ENCODE measurements around the gene GOLPH3.
"Not testable (repeated sequence)": the region's sequence is repeated elsewhere in the genome, so short reads cannot be mapped to it uniquely, and the experiment has no call there.

The GOLPH3 gene

DNA sequence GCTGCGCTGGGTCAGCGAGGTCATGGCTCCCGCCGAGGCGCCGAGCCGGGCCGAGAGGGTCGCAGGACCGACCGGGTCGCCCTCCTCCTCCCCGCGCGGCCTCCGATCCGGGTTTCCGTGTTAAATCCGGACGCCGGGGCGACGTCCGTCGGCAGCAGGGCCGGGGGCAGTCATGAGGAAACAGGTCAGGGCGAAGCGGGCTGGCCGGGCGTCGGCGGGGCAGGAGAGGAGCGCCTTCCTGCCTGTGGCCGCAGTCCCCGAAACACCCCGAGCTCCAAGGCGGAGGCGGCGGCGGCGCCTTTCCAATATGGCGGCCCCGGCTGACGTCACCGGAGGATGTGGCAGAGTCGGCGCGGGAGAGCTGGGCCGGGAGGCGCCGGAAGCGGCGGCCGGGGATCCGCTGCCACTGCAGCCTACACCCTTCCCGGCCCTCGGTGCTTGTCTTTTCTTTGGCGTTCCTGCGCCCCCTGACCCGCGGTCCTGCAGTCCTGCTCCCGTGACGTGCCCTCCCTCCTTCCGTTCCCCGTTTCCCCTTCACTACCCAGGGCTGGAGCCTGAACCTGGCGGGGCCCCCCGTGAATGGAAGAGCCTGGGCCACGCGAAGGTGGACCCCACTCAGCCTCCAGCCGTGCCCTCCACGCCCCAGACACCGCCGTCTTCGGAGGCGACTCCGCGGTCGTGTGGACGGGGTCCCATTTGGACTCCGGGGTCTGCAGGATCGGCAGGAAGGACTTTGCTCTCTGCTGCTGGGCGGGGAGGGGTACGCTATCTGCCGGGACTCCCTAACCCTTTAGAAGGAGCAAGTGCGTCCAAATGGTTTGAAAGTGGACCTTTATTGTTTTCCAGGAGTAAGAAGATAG lies at the start of gene GOLPH3:
Gene GOLPH3, minus strand, starts transcription at position 309 of the 860 bp plus-strand sequence. Its CDS starts 285 bp downstream, at position 24.
- DNase-seq (ENCODE audit: low read depth) = peak; percentile 83

DNA sequence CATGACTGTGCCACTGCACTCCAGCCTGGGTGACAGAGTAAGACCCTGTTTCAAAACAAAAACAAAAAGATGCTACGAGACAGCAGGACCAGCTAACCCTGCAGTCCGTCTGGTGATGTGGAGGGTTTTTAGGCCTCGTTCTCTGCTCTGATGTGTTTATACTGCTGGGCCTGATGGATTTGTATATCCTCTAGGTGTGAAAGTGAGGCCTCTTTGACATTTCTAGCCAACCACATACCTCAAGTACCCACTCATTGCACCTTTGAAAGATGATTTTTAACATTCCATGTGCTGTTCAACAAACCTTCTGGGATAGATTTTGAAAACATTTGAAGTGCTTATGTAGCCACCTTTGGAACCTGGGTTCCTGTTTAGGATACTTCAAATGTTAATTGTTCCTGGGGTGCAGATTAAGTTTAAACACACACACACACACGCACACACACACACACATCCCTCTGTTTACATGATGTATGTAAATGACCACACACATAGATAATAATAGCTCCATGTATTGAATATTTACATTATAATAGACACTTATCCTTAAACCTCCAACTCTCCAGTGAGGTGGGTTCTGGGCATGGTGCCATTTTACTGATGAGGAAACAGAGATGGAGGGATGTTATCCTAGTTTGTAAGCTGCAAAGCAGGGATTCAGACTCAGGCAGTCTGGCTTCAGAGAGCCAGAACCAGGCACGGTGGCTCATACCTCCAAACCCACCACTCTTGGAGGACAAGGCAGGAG lies 48.8 kb upstream of the GOLPH3 start:
- DNase-seq (ENCODE audit: low read depth) = no peak

DNA sequence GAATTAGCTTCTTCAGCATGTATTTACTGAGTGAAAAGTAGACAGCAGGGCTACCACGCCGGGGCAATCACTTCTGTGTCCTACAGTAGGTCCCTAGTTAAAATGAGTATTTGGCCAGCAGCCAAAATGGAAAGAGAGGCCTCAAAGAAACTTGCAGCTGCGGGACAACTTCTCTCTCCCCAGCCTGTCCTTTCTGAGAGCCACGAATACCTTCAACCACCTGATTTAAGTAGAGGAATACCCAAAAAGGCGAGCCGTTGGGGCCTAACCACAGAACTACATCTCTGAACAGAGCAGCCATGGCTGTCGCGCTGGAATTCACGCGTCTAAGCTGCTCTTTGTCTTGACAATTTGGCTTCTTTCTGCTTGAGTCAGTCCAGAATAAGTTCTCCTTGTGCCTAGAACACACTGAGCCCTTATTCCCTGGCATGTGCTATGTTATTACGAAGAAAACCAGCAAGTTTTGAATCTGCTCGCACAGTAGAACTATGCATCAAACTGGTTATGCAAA lies 43.8 kb upstream of the GOLPH3 start:
- DNase-seq (ENCODE audit: low read depth) = no peak

DNA sequence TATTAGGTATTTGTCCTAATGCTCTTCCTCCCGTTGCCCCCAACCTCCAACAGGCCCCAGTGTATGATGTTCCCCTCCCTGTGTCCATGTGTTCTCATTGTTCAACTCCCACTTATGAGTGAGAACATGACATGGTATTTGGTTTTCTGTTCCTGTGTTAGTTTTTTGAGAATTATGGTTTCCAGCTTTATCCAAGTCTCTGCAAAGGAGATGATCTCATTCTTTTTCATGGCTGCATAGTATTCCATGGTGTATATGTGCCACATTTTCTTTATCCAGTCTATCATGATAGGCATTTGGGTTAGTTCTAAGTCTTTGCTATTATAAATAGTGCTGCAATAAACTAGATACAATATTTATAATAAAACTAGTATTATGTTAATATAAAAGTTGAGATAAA lies 40.2 kb upstream of the GOLPH3 start:
- not testable (repeated sequence) for DNase-seq (ENCODE audit: low read depth)

DNA sequence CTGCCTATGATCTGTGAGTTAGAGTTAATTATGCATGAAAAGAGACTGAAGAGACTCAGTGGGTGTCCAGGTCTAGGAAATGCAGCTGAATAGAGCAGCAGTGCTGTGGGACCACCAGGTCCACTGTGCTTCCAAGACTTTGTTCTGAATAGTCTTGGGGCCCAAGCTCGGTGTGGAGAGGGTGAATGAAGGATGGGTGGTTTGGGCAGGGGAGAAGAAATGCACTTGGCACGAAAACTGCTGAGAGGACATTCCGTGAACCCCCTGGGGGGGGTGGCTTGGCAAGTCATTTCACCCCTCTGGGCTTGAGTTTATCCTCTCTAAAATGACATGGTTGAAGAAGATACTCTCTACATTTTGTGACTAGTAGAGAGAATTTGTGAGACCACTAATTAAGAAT lies 36.0 kb upstream of the GOLPH3 start:
- DNase-seq (ENCODE audit: low read depth) = no peak

DNA sequence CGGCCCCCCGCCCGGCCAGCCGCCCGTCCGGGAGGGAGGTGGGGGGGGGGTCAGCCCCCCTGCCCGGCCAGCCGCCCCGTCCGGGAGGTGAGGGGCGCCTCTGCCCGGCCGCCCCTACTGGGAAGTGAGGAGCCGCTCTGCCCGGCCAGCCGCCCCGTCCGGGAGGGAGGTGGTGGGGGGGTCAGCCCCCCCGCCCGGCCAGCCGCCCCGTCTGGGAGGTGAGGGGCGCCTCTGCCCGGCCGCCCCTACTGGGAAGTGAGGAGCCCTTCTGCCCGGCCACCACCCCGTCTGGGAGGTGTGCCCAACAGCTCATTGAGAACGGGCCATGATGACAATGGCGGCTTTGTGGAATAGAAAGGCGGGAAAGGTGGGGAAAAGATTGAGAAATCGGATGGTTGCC lies 34.7 kb upstream of the GOLPH3 start:
- not testable (repeated sequence) for DNase-seq (ENCODE audit: low read depth)

DNA sequence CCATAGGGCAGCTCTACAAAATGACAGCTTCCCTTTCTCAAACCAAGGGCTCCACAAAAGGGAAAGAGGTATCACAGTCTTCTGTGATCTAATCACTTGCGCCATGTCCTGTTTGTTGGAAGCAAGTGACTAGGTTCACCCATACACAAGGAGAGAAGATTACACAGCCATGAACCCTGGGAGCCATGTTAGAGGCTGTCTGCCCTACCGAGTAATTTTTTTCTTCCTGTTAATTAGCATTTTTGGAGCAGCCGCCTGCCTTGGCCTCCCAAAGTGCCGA lies 33.2 kb upstream of the GOLPH3 start:
- DNase-seq (ENCODE audit: low read depth) = no peak

DNA sequence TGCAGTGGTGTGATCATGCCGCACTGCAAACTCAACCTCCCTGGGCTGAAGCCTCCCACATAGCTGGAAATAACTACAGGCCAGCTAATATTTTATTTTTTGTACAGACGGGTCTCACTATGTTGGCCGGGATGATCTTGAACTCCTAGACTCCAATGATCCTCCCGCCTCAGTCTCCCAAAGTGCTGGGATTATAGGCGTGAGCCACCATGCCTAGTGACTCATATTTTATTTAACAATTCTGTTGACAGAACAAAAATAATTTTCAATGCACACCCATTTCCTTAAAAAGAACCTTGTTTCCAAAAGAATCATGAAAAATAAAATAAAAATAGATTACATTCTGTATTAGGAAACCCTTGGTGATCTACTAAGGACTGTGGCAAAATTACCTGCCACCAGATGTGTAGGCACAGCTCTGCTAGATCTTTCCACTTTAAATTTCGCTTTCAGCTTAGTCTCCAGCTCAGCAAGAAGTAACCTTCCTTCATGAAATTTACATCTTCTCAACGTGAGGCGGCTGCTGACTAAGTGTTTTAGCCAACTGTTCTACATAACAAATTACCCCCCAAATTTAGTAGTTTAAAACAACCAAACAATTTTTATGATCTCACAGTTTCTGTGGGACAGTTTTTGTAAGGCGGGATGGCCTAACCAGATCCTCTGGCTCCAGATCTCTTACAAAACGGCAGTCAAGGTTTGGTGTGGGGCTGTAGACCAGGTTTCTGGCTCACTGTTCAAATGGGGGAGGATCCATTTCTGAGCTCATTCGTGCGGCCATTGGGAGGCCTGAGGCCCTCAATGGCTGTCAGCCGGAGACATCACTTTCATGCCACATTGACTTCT lies 32.6 kb upstream of the GOLPH3 start:
- no peak for DNase-seq (ENCODE audit: low read depth)

DNA sequence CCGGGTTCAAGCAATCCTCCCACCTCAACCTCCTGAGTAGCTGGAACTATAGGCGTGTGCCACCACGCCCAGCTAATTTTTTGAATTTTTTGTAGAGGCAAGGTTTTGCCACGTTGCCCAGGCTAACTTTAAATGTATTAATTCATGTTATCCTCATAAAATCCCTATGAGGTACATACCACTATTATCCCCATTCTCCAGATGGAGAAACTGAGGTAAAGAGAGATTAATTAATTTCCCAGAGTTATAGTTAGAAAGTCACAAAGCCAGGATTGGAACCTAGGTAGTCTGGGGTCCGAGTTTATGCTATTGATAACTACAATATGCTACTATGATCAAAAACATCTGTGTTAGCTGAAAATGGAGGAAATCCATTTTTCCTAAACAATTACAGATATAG lies 31.9 kb upstream of the GOLPH3 start:
- no peak for DNase-seq (ENCODE audit: low read depth)

DNA sequence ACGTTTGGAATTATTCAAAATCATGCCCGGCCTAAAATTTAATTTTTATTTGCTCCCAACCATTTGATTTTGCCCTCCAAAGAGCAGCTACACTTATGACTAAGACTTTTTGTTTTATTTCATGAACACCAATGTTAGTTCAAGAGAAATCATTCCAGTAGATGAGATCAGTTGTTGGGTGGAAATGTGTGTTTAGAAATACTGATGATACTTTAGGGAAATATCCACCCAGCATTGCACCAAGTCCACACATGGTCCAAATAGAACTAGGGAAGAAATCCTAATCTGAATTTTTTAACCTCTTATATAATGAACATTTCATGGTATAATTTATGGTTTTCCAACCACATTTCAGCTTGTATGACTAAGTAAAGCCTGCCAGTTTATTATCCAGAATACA lies 28.3 kb upstream of the GOLPH3 start:
- no peak for DNase-seq (ENCODE audit: low read depth)

DNA sequence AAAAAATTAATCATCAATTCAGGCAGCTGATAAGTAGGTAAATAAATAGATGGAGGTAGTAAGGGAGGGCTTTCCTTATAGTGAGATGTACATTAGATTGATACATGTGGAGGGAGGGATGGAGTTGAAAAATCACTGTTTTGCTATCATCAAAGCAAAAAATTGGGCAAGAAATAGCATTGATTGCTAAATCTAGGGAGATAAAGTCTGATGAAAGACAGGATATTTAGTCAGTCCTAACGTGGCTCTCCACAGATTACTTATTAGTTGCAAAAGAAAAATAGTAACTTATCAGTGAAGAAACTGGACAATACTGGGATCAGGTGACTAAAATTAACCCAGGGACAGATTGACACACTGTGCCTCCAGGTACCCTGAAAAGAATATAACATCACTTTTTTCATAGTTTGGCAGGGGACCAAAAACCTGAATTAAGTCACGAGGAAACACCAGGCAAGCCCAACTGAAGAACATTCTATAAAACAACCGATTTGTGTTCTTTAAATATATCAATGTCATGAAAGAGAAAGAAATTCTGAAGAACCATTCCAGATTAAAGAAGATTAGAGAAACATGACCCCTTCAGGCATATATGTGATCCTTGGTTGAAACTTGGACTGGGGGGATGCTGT lies 27.1 kb upstream of the GOLPH3 start:
- no peak for DNase-seq (ENCODE audit: low read depth)

DNA sequence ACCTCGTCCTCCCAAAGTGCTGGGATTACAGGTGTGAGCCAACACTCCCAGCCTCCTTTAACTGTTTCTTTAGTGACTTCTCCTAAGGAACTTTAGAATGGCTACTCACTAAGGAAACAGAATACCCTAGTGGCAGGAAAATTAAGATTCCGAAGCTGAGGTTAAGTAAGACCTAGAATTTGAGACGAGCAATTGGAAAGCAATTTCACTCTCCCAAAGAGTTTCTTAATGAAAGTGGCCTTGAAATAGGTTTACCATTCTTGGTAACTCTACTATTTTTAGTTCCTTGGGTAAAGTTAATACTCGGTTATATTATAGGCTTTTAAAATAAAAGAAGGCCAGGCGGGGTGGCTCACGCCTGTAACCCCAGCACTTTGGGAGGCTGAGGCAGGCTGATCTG lies 22.9 kb upstream of the GOLPH3 start:
- DNase-seq (ENCODE audit: low read depth) = no peak

DNA sequence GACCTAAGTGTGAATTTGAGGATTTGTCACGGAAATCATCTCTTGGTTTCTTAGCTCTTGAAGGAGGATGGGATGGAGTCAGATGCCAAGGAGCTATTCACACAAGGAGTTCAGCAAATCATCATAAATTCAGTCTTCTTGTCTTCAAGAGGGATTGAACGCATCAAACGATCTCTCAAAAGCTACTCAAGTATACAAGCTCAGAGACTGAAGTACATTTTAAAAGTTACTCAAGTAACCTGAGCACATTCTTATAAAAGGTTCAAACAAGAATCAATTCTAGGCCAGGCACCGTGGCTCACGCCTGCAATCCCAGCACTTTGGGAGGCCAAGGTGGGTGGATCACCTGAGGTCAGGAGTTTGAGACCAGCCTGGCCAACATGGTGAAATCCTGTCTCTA lies 21.1 kb upstream of the GOLPH3 start:
- DNase-seq (ENCODE audit: low read depth) = no peak

DNA sequence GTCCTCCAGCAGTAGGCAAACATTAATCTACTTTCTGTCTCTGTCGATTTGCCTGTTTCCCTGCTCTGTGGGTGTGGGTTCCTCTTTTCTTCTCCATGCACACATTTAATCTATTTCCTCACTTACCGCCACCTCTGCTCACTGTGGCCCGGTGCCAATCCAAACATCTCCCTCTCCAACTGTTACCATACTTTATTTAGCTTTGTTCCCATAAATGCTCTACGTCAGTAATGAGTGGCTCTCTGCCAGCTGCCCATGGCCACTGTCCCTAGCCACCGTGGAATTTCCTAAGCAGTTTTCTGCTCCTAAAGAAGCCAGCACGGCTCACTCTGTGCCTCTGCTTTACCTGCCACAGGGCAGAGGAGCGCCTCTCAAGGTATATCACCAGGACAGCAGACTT lies 19.5 kb upstream of the GOLPH3 start:
- DNase-seq (ENCODE audit: low read depth) = no peak

DNA sequence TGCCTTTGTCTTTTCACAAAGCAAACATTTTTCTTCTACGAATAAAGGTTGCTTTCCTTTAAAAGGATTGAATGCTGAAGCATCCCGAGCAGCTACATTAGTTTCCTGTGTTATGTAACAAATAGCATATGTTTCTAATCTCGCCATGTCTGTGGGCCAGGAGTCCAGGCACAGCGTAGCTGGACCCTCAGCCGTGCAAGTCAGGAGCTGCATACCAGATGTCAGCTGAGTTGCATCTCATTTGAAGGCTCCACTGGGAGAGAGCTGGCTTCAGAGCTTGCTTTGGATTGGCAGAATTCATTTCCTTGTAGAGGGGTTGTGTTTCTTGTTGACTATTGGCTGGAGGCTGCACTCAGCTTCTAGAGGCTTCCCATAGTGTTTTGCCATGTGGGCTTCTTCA lies 16.0 kb upstream of the GOLPH3 start:
- DNase-seq (ENCODE audit: low read depth) = no peak

DNA sequence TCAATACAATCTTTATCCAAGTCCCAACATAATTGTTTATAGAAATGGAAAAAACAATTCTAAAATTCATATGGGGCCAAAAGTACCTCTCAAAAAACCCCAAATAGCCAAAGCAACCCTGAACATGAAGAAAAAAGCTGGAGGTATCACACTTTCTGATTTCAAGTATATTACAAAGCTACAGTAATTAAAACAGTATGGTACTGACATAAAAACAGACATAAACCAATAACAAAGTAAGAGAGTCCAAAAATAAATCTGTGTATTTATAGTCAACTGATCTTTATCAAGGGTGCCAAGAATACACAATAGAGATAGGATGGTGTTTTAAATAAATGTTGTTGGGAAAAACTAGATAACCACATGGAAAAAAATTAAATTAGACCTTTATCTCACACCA lies 13.6 kb upstream of the GOLPH3 start:
- DNase-seq (ENCODE audit: low read depth) = no peak

DNA sequence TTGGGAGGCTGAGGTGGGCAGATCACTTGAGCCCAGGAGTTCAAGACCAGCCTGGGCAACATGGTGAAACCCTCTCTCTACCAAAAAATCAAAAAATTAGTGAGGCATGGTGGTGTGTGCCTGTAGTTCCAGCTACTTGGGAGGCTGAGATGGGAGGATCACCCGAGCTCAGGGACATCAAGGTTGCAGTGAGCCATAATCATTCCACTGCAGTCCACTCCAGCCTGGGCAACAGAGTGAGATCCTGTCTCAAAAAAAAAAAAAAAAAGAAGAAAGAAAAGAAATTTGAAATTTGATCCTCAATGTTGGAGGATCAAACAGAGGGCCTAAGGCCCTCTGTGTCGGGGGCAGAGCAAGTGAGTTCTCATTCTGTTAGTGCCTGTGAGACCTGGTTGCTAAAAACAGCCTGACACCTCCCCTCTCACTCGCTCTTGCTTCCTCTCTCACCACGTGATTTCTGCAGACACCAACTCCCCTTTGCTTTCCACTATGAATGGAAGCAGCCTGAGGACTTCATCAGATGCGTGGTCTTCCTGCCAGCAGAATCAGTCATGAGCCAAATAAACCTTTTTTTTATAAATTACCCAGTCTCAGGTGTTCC lies 8.4 kb upstream of the GOLPH3 start:
- DNase-seq (ENCODE audit: low read depth) = no peak

DNA sequence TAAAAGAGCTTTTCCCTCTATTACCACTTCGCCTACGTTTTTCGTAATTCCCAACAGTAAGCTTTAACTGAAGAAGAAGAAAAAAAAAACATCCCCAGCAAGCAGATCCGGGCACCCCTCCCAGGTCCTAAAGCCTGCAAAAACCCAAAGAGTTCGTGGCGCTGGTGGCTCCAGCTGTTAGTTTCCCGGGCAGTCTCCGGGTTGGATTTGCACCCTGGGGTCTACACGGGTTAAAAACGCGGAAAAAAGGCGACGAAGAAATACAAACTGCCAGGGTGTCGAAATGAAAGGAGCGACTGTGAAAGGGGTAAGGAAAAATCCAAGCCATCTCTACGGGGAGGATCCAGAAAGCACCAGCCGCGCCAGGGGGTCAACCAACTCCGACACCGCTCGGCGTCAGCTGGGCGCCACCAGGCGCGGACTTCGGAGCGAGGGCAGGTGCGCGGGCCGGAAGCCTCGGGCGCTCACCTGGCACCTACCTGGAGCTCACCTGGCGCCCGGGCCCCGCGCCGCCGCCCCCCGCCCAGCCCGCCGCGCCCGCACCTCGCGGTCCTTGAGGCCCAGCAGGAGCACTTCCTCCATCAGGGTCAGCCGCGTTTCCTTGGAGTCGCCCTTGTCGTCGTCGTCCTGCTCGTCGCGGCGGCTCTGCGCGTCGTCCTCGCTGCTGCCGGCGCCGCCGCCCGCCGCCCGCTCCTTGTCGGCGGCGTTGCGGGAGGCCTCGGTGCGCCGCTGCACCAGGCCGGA lies 680 bp downstream of the GOLPH3 start:
- DNase-seq (ENCODE audit: low read depth) = peak; percentile 8

DNA sequence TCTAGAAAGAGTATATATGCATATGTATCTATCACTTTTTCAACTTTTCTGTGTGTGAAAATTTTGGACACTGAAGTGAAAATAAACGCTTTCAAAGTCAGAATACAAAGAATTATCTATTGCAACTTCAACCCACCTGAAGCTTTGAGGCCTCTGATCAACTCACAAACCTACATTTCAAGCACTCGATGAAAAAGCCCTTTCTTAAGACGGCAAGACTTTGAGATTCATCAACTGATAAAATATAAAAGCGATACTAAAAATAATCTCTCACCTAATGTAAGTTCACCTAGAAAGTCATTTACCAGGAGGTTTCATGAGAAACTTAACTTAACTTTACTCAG lies 1.2 kb downstream of the GOLPH3 start:
- no peak for DNase-seq (ENCODE audit: low read depth)

DNA sequence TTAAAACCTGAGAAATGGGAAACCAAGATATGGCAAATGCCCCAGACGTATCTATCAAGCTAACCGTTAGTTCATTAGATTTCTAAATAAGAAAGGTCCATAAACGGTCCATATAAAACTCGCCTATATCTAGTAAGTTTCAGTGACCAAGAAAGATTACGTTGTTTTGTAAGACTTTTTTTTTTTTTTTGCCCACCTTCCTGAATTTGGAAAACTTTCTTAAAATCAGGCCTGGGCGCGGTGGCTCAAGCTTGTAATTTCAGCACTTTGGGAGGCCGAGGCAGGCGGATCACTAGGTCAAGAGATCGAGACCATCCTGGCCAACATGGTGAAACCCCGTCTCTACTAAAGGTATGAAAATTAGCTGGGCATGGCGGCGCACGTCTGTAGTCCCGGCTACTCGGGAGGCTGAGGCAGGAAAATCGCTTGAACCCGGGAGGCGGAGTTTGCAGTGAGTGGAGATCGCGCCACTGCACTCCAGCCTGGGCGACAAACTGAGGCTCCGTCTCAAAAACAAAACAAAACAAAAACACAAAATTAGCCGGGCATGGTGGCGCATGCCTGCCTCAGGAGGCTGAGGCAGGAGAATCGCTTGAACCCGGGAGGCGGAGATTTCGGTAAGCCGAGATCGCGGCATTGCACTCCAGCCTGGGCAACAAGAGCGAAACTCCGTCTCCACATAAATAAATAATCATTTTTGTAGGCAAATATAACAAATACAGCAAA lies 1.8 kb downstream of the GOLPH3 start:
- not testable (repeated sequence) for DNase-seq (ENCODE audit: low read depth)
